ENCODE results near the gene GLCE.

GLCE gene

GRCh38 chr15:69160141-69160993 lies at the start of gene GLCE:
TSS of gene GLCE (plus strand) at chr15:69160635. CDS start at chr15:69255807, 95,172 bp downstream.
- peak; percentile 100 for DNase-seq (ENCODE audit: low spot score)

GRCh38 chr15:69114331-69114928 lies 46.0 kb upstream of the GLCE start:
- no peak for DNase-seq (ENCODE audit: low spot score)

GRCh38 chr15:69115031-69115430 lies 45.4 kb upstream of the GLCE start:
- DNase-seq (ENCODE audit: low spot score): no peak

GRCh38 chr15:69116391-69116790 lies 44.0 kb upstream of the GLCE start:
- DNase-seq (ENCODE audit: low spot score): no peak

- no peak for DNase-seq (ENCODE audit: low spot score)
These were observed 43.0 kb upstream of the GLCE start for GRCh38 chr15:69117431-69117871.

GRCh38 chr15:69118089-69118488 lies 42.3 kb upstream of the GLCE start:
- DNase-seq (ENCODE audit: low spot score): no peak

- no peak for DNase-seq (ENCODE audit: low spot score)
These were observed 41.4 kb upstream of the GLCE start for GRCh38 chr15:69119001-69119400.

- DNase-seq (ENCODE audit: low spot score): no peak
These were observed 40.6 kb upstream of the GLCE start for GRCh38 chr15:69119683-69120395.

- no peak for DNase-seq (ENCODE audit: low spot score)
These were observed 39.7 kb upstream of the GLCE start for GRCh38 chr15:69120732-69121131.

- DNase-seq (ENCODE audit: low spot score): no peak
These were observed 39.1 kb upstream of the GLCE start for GRCh38 chr15:69121198-69121828.

- no peak for DNase-seq (ENCODE audit: low spot score)
These were observed 35.2 kb upstream of the GLCE start for GRCh38 chr15:69125236-69125635.

GRCh38 chr15:69126054-69126469 lies 34.4 kb upstream of the GLCE start:
- DNase-seq (ENCODE audit: low spot score): no peak

GRCh38 chr15:69127306-69127705 lies 33.1 kb upstream of the GLCE start:
- DNase-seq (ENCODE audit: low spot score): no peak

- peak; percentile 56 for DNase-seq (ENCODE audit: low spot score)
These were observed 31.6 kb upstream of the GLCE start for GRCh38 chr15:69128667-69129311.

- no peak for DNase-seq (ENCODE audit: low spot score)
These were observed 28.8 kb upstream of the GLCE start for GRCh38 chr15:69131362-69132220.

- DNase-seq (ENCODE audit: low spot score): no peak
These were observed 28.0 kb upstream of the GLCE start for GRCh38 chr15:69132430-69132829.

GRCh38 chr15:69132977-69133861 lies 27.2 kb upstream of the GLCE start:
- no peak for DNase-seq (ENCODE audit: low spot score)

GRCh38 chr15:69133862-69134519 lies 26.4 kb upstream of the GLCE start:
- no peak for DNase-seq (ENCODE audit: low spot score)

GRCh38 chr15:69134791-69135190 lies 25.6 kb upstream of the GLCE start:
- no peak for DNase-seq (ENCODE audit: low spot score)
